T-helper 17 cell (primary cell): ENCODE results near the gene EID2B. TPM values are rescaled to one million over a fixed set of nuclear protein-coding genes. Genes with fewer than 3 reads are reported as not detected.

Experiments used
- ATAC-seq: fragments of 150-1000 bp; cut with Tn5 transposase; 2 replicates; pipeline ENCODE4 v1.10.0; 2021; ENCODE audit warnings: mild to moderate bottlenecking, moderate library complexity
- DNase-seq, 3 donors: peaks; one replicate each; pipeline versions ENCODE4 v3.0.0 to v3.0.0-alpha.2; 2020 to 2021
- H3K9me3 ChIP-seq: one replicate; pipeline ENCODE4 v1.7.0; 2013; ENCODE audit warnings: low read length, mild to moderate bottlenecking; ENCODE audit not compliant: control insufficient read depth, poor library complexity, severe bottlenecking
- H3K27ac Mint-ChIP-seq: one replicate; pipeline ENCODE4 v1.8.0; 2022; ENCODE audit warnings: mild to moderate bottlenecking, moderate library complexity, mixed read lengths
- H3K27me3 Mint-ChIP-seq: one replicate; pipeline ENCODE4 v1.8.0; 2022; ENCODE audit warnings: mixed read lengths
- H3K36me3 Mint-ChIP-seq: one replicate; pipeline ENCODE4 v1.8.0; 2022; ENCODE audit warnings: low read depth, mixed read lengths
- H3K4me1 Mint-ChIP-seq: one replicate; pipeline ENCODE4 v1.8.0; 2022; ENCODE audit warnings: mild to moderate bottlenecking, mixed read lengths
- H3K4me3 Mint-ChIP-seq: one replicate; pipeline ENCODE4 v1.8.0; 2022; ENCODE audit warnings: mild to moderate bottlenecking, moderate library complexity, mixed read lengths
- total RNA-seq, 4 donors: library from RNA in 2 of 4; stranded (reverse) in 2 of 4; gene quantifications; one replicate each; pipeline ENCODE4 v1.2.3 and lab custom pipeline; 2022 to 2026

The EID2B gene
- total RNA-seq, 2 donors from 2014 or later: 3.9 to 4.9 TPM

DNA sequence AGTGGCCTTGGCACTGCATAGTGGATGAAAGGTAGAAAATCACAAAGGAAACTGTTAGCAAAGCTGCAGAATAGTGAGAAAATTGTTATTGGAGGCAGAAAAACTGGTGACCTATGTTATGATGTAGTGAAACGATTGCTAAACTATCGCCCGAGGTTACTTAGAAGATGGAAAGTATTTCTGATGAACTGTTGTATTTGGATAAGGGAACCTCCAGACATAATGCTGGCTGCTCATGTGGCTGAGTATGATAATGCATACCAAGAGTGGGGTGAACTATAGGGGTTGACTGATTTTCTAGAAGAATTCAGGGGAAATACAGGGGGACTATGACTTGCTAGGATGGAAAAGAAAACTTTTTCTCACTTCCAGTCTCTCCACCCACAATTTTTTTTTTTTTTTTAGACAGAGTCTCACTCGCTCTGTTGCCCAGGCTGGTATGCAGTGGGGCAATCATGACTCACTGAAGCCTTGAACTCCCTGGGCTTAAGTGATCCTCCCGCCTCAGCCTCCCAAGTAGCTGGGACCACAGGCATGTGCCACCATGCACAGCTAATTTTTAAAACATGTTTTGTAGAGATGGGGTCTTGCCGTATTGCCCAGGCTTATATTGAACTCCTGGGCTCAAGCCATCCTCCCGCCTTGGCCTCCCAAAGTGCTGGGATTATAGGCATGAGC lies 11.7 kb upstream of the EID2B start:
- no peaks in the 10 kb centered on the region for H3K27me3 Mint-ChIP-seq
- no peak for ATAC-seq
- peak overlapping the region; percentile 85 for H3K27ac Mint-ChIP-seq
- peak overlapping the region; percentile 3 for H3K4me3 Mint-ChIP-seq
- H3K36me3 Mint-ChIP-seq: no peaks in the 10 kb centered on the region
- peaks cover 41% of the 10 kb centered on the region for H3K4me1 Mint-ChIP-seq
- no peak for DNase-seq
- no peaks in the 10 kb centered on the region for H3K9me3 ChIP-seq

GRCh38 chr19:39543477-39543857 lies 10.8 kb upstream of the EID2B start:
- Mint-ChIP-seq H3K4me3 (no peak overlapping the region), H3K4me1 (peaks cover 48% of the 10 kb centered on the region)
- ATAC-seq: no peak

GRCh38 chr19:39542206-39542605 lies 9.6 kb upstream of the EID2B start:
- no peaks in the 10 kb centered on the region for H3K36me3 Mint-ChIP-seq
- H3K4me3 Mint-ChIP-seq: no peak overlapping the region
- no peak for DNase-seq
- no peak overlapping the region for H3K27ac Mint-ChIP-seq
- H3K9me3 ChIP-seq: no peaks in the 10 kb centered on the region
- peaks cover 55% of the 10 kb centered on the region for H3K4me1 Mint-ChIP-seq
- no peak for ATAC-seq
- no peaks in the 10 kb centered on the region for H3K27me3 Mint-ChIP-seq

More at GRCh38 chr19:39543477-39543857, 10.8 kb upstream of the EID2B start:
- no peaks in the 10 kb centered on the region for H3K36me3 Mint-ChIP-seq
- DNase-seq: no peak
- H3K27me3 Mint-ChIP-seq: no peaks in the 10 kb centered on the region
- H3K9me3 ChIP-seq: no peaks in the 10 kb centered on the region
- H3K27ac Mint-ChIP-seq: no peak overlapping the region

- H3K9me3 ChIP-seq: no peaks in the 10 kb centered on the region
- H3K4me1 Mint-ChIP-seq: peaks cover 54% of the 10 kb centered on the region
- peak overlapping the region; percentile 95 for H3K27ac Mint-ChIP-seq
- no peak for ATAC-seq
- no peaks in the 10 kb centered on the region for H3K36me3 Mint-ChIP-seq
- no peaks in the 10 kb centered on the region for H3K27me3 Mint-ChIP-seq
- DNase-seq: no peak
- peak overlapping the region; percentile 97 for H3K4me3 Mint-ChIP-seq
Measured at GRCh38 chr19:39540333-39540673, 7.7 kb upstream of the EID2B start.

DNA sequence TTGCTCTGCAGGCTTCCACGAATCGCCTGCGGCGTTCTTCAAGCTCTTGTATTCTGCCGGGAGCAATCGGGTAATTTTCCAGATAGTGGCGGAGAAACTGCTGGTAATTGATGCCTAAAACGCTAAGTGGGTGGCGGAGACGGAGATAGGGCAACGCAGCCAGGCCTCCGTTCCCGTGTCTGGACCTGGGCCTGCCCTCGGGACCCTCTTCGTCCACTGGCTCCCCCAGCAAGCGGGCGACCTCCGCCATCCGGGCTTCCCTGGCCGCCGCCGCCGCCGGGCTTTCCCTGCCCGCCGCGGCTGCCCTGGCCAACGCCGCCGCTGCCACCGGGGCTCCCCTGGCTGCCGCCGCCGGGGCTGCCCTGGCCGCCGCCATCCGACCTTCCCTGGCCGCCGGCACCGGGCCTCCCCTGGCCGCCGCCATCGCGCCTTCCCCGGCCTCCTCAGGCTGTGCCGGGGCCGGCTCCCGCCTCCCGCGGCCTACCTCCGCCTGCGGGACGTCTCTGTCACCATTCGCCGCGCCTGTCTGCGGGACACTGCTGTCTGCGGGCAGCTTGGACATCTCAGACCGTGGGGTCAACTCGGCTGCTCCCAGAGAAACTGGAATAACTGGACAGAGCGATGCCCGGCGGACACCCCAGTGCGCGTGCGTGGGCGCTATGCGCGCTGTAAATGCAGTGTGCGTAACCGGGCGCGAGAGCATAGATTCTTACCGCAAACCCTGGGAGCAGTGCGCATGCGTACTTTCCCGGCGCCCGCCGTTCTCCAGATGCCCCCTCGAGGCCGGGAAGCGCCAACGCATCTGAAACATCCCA lies 7.1 kb upstream of the EID2B start, which contains the start of gene EID2:
TSS of gene EID2 (minus strand) at position 644 of the 815 bp plus-strand sequence. CDS start at position 562, 82 bp downstream.
- peak within 1 kb of the TSS; percentile 97 for H3K4me3 Mint-ChIP-seq
- peaks cover 51% of the 10 kb centered on the region for H3K4me1 Mint-ChIP-seq
- no peaks in the 10 kb centered on the region for H3K27me3 Mint-ChIP-seq
- peak; percentile 91 for ATAC-seq
- H3K27ac Mint-ChIP-seq: peak within 1 kb of the TSS; percentile 95
- H3K9me3 ChIP-seq: no peaks in the 10 kb centered on the region
- no peaks in the 10 kb centered on the region for H3K36me3 Mint-ChIP-seq
- peak; percentile 88 to 91 (median 88) for DNase-seq

DNA sequence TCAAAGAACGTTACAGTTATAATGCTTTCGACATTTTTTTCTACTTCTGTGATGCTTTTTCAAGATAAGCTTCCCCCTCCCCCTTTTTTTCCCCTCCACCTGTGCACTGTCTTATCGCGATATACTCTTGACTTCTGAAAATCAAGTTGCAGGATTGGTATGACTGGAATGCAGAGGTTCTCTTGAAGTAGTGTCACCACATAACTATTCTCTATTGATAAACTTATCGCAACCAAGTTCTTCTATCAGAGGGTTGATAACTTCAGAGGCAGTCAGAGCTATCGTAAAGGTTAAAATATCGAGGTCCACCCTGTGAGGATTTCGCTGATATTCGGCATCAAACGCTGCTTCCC lies 6.5 kb upstream of the EID2B start:
- Mint-ChIP-seq H3K4me3 (peak overlapping the region; percentile 97), H3K27me3 (no peaks in the 10 kb centered on the region), H3K36me3 (no peaks in the 10 kb centered on the region), H3K4me1 (peaks cover 47% of the 10 kb centered on the region), H3K27ac (peak overlapping the region; percentile 95)
- ATAC-seq: no peak
- H3K9me3 ChIP-seq: no peaks in the 10 kb centered on the region
- DNase-seq: no peak

DNA sequence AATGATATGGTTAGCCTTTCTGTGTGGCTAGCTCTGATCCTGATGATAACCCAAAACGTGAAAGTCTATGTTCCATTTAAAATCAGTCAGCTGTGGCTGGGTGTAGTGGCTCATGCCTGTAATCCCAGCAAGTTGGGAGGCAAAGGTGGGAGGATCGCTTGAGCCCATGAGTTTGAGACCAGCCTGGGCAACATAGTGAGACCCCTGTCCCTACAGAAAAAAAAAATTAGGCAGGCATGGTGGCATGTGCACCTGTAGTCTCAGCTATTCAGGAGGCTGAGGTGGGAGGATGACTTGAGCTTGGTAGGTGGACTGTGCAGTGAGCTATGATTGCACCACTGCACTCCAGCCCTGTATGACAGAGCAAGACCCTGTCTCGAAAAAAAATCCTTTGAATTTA lies 1.1 kb upstream of the EID2B start:
- no peaks in the 10 kb centered on the region for H3K27me3 Mint-ChIP-seq
- no peak overlapping the region for H3K4me3 Mint-ChIP-seq
- no peaks in the 10 kb centered on the region for H3K9me3 ChIP-seq
- no peak overlapping the region for H3K27ac Mint-ChIP-seq
- H3K4me1 Mint-ChIP-seq: peaks cover 24% of the 10 kb centered on the region
- DNase-seq: no peak
- H3K36me3 Mint-ChIP-seq: no peaks in the 10 kb centered on the region
- no peak for ATAC-seq

DNA sequence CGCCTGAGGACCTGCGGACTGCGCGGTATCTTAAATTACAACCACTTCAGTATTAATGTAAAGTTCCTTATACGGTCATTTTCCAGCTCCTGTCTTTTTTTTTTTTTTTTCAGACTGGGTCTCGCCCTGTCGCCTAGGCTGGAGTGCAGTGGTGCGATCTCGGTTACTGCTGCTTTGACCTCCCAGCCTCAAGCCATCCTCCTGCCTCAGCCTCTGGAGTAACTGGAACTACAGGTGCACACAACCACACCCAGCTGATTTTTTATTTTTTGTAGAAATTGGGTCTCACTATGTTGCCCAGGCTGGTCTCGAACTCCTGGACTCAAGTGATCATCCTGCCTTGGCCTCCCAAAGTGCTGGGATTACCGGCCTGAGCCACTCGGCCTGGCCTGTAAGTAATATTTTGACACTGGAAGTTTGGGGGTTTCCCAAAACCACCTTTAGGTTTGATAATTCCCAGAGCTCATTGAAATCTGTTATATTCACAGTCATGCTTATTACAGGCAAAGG lies 406 bp upstream of the EID2B start:
- Mint-ChIP-seq H3K36me3 (no peaks in the 10 kb centered on the region), H3K4me1 (peaks cover 18% of the 10 kb centered on the region)
- peak; percentile 24 for ATAC-seq

GRCh38 chr19:39531834-39532232 lies 819 bp downstream of the EID2B start:
- peak overlapping the region; percentile 91 for H3K4me3 Mint-ChIP-seq
- H3K9me3 ChIP-seq: no peaks in the 10 kb centered on the region
- peak overlapping the region; percentile 82 for H3K27ac Mint-ChIP-seq
- ATAC-seq: no peak
- DNase-seq: no peak
- peaks cover 11% of the 10 kb centered on the region for H3K4me1 Mint-ChIP-seq
- H3K27me3 Mint-ChIP-seq: no peaks in the 10 kb centered on the region
- no peaks in the 10 kb centered on the region for H3K36me3 Mint-ChIP-seq

More for the DNA sequence above, 406 bp upstream of the EID2B start:
- no peak for DNase-seq
- H3K4me3 Mint-ChIP-seq: peak overlapping the region; percentile 91
- no peaks in the 10 kb centered on the region for H3K27me3 Mint-ChIP-seq
- H3K27ac Mint-ChIP-seq: peak overlapping the region; percentile 82
- H3K9me3 ChIP-seq: no peaks in the 10 kb centered on the region

- DNase-seq (no peak), ATAC-seq (no peak)
- H3K9me3 ChIP-seq: no peaks in the 10 kb centered on the region
- Mint-ChIP-seq H3K36me3 (no peaks in the 10 kb centered on the region), H3K4me1 (no peaks in the 10 kb centered on the region), H3K4me3 (no peak overlapping the region), H3K27ac (no peak overlapping the region), H3K27me3 (no peaks in the 10 kb centered on the region)
Measured at GRCh38 chr19:39525205-39525604, 7.4 kb downstream of the EID2B start.

DNA sequence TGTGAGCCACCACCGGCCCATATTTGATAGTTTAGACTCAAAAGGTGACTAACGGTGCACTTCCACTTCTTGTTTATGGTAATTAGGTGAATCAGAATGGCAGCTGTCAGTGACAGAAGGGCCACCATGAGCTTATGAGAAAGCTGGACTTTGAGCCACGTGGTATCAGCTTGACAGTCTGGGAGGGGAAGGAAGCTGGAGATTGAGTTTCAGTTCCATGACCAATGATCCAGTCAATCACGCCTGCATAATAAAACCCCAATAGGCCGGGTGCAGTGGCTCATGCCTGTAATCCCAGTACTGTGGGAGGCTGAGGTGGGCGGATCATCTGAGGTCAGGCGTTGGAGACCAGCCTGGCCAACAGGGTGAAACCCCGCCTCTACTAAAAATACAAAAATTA lies 8.2 kb downstream of the EID2B start:
- H3K27ac Mint-ChIP-seq: no peak overlapping the region
- no peak for DNase-seq

DNA sequence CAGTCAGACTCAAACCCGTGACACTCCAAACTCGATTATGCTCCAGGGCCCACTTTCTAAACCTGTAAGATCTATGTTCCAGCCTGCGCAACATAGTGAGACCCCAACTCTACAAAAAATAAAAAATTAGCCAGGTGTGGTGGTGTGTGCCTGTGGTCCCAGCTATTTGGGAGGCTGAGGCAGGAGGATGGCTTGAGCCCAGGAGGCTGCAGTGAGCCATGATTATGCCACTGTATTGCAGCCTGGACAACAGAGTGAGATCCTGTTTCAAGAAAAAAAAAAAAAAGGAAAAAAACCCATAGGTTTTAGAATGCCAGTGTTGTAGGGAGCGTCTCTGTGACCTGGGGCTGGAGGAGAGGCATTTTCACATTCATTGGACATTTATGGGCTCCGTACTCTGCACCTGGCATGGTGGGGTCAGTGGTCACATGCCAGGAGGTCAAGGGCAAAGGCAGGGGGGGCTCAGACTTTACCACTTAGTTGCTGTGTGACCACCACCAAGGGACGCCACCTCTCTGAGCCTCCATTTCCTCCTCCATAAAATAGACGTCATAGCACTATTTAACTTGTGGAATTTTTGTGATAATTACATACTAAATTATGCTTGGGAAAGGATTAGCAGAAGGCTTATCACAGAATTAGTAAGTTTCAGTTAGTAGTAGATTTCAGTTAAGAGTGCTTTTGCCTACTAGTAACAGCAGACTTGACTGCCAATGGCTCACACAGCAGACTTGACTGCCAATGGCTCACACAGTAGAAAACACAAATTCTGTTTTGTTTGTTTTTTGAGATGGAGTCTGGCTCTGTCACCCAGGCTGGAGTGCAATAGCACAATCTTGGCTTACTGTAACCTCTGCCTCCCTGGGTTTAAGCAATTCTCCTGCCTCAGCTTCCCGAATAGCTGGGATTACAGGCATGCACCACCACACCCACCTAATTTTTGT lies 11.8 kb downstream of the EID2B start:
- Mint-ChIP-seq H3K36me3 (peaks cover 7% of the 10 kb centered on the region), H3K27me3 (peaks cover 18% of the 10 kb centered on the region), H3K4me3 (no peak overlapping the region), H3K27ac (no peak overlapping the region), H3K4me1 (peaks cover 9% of the 10 kb centered on the region)
- H3K9me3 ChIP-seq: no peaks in the 10 kb centered on the region
- ATAC-seq (no peak), DNase-seq (no peak)

More for the DNA sequence above, 8.2 kb downstream of the EID2B start:
- Mint-ChIP-seq H3K4me3 (no peak overlapping the region), H3K4me1 (no peaks in the 10 kb centered on the region), H3K36me3 (no peaks in the 10 kb centered on the region), H3K27me3 (no peaks in the 10 kb centered on the region)
- no peaks in the 10 kb centered on the region for H3K9me3 ChIP-seq
- ATAC-seq: no peak

- ATAC-seq (no peak), DNase-seq (no peak)
- H3K4me1 Mint-ChIP-seq: peaks cover 13% of the 10 kb centered on the region
- H3K9me3 ChIP-seq: no peaks in the 10 kb centered on the region
- peaks cover 29% of the 10 kb centered on the region for H3K27me3 Mint-ChIP-seq
- no peak overlapping the region for H3K4me3 Mint-ChIP-seq
- H3K36me3 Mint-ChIP-seq: peaks cover 10% of the 10 kb centered on the region
- H3K27ac Mint-ChIP-seq: no peak overlapping the region
Measured at GRCh38 chr19:39518975-39519374, 13.7 kb downstream of the EID2B start.
